Right ventricle myocardium superior (tissue), 1 donor: Measurements from ENCODE around the gene SIRT2. TPM values are rescaled to one million over a fixed set of nuclear protein-coding genes. Genes with fewer than 3 reads are reported as not detected.
"Not testable (repeated sequence)": the region's sequence is repeated elsewhere in the genome, so short reads cannot be mapped to it uniquely, and the experiment has no call there.

Experiments used
- ATAC-seq: fragments of 200-7000 bp; cut with Tn5 transposase; one replicate; pipeline ENCODE4 v1.9.1; 2020; ENCODE audit warnings: mild to moderate bottlenecking; ENCODE audit not compliant: poor library complexity
- DNase-seq: peaks from one replicate; pipeline ENCODE4 v3.0.0-alpha.2; 2020
- intact Hi-C: fragments of 100-400 bp; cut with DNase I; formaldehyde crosslinking; loops from one replicate; pipeline ENCODE4 v1.11.2; 2022
- total RNA-seq: library from RNA; stranded (reverse); fragmentation: NEBNext Ultra II Directional; extraction: Animal tissue kit (Norgen Biotek cat#: 25700); gene quantifications from one replicate; pipeline ENCODE4 v1.2.1, GENCODE V29; 2021
- donor health status: DM: no; HTN: yes; CAD: no; lungs with severe emphysema.

SIRT2 gene
- total RNA-seq, 1 donor from 2014 or later: 96.2 TPM

DNA sequence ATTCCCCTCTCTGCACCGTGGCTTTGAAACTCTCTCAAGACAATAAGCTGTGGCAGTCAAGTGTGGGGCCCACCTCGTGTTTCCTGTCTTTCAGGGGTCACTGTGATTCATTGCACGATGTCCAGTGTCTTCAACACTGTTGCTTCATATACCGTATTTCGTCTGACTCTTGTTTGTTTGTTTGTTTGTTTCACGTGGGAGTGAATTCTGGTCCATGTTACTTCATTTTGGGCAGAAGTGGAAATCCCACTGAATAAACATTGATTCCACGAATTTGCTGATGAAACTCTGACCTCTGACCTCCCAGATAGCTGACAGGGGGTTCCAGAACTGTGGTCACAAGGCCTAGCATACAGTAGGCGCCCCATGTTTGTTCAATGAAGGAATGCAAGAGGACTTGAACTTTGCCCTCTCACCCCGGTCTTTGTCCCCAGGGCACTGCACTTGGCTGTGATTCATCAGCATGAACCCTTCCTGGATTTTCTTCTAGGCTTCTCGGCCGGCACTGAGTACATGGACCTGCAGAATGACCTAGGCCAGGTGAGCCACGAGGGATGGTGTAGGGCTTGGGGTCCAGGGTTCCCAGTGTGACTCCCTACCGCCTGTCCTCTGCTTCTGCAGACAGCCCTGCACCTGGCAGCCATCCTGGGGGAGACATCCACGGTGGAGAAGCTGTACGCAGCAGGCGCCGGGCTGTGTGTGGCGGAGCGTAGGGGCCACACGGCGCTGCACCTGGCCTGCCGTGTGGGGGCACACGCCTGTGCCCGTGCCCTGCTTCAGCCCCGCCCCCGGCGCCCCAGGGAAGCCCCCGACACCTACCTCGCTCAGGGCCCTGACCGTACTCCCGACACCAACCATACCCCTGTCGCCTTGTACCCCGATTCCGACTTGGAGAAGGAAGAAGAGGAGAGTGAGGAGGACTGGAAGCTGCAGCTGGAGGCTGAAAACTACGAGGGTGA lies 5.4 kb upstream of the SIRT2 start:
- intact Hi-C loops: no loop called here
- ATAC-seq: no peak

DNA sequence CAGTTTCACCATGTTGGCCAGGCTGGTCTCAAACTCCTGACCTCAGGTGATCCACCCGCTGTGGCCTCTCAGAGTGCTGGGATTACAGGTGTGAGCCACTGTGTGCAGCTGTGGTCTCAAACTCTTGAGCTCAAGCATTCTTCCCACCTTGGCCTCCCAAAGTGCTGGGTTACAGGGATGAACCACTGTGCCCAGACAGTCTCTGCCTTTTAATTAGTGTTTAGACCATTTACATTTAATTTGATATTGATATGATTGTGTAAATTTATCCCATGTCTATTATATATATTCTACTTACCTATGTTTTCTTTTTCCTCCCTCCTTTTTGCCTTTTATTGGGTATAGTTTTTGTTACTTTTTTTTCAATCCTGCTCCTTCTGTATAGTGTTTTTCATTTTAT lies 2.3 kb upstream of the SIRT2 start:
- ATAC-seq: no peak
- intact Hi-C loops: no loop called here
- no peak for DNase-seq

More for the DNA sequence above, 5.4 kb upstream of the SIRT2 start:
- no peak for DNase-seq

DNA sequence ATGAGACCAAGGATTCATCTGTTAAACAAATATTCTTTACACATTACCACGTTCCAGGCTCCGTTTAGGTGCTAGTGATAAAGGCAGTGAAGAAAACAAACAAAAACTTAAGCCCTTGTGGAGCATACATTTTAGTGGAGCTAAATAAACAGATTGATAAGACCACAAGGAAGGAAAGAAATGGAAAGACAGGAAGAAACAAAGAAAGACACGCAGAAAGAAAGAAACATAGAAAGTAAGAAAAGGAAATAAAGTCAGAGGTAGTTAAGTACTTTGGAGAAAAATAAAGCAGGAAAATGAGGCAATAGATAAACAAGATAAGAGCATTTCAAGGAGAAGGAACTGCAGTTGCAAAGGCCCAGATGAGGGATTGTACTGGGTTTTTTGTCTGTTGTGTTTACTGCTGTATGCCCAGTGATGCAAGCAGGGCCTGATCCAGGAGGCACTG lies 1.3 kb upstream of the SIRT2 start:
- intact Hi-C loops: no loop called here
- DNase-seq (no peak), ATAC-seq (no peak)

DNA sequence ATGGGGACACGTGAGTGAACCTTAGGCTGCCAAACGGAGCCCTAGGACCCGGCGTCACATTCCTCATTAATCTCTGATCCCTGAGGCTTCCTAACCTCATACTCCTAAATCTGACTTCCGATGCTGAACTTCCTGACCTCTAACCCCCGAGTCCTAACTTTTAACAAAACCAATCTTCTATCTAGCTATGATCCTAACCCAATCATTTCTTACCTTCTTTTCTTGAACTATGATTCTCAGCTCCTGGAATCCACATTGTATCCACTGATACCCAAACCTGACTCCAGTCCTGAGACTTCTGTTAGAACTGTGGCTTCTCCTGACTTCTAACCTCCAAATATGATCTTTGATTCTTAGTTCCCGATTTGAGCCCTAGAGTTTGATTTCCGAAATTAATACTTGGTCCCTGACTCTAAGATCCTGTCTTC lies 798 bp upstream of the SIRT2 start:
- intact Hi-C loops: no loop called here
- DNase-seq (no peak), ATAC-seq (no peak)

DNA sequence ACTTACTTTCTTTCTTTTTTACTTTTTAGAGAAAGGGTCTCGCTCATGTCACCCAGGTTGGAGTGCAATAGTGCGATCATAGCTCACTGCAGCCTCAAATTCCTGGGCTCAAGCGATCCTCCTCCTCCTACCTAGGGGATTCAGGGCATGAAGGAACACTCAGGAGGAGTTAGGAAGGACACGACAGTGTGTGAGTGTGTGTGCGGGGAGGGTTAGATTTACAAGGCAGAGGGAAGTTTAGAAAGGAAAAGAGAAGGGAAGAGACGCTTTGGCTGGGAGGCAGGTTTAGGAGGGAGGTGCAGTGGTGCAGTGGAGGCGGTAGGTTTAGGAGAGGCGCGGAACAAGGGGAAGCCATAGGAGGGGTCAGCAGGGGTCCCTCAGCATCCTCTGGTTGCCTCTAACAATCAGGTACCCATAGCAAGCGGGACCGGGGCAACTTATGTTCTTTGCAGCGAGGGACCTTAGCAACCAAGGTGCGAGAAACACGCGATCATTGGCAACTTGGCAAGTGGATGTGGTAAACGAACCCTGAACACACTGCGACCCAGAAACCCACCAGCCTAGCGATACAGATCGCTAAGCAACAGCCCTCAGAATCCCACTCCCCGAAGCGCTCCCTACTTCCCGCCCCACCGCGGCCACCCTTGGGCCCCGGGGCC lies 501 bp downstream of the SIRT2 start:
- peak; percentile 50 for DNase-seq
- no peak for ATAC-seq
- intact Hi-C loops: no loop called here

DNA sequence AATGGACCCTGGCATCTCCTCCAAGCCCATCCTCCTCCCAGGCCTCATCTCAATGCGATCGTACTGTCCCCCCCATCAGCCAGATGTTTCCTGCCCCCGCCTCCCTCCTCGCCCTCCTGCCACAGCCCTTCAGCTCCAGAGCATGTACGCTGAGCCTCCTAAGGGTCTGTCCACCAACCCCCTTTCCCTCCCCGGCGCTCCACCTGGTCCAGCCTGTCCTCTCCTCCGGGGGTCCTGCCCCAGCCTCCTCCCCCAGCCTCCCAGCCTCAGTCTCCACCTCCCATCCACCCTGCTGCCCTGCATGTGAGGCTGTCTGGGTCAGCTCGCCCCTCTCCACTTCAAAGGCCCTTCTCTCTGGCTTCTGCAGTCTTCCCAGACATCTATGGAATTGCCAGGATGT lies 4.5 kb downstream of the SIRT2 start:
- intact Hi-C loops: no loop called here

DNA sequence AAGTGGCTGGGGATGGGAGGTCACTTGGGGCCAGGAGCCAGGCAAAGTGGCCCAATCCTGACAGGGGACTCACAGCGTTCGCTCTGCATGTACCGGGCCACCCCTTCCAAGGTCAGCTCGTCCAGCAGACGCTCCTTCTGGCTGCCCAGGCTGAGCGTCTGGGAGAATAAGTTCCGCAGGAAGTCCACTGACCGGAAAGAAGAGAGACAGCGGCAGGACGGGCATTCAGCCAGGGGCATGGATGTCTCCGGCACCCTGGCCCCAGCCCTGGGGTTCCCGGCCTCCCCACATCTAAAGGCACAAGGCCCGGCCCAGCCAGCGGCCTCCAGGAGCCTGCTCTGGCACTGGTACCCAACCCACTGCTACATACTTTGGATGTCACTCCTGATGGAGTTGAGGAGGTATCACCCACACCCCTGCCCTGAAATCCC lies 6.1 kb downstream of the SIRT2 start:
- no peak for ATAC-seq
- intact Hi-C loops: no loop called here
- DNase-seq: no peak

More for the DNA sequence above, 4.5 kb downstream of the SIRT2 start:
- DNase-seq (no peak), ATAC-seq (no peak)

DNA sequence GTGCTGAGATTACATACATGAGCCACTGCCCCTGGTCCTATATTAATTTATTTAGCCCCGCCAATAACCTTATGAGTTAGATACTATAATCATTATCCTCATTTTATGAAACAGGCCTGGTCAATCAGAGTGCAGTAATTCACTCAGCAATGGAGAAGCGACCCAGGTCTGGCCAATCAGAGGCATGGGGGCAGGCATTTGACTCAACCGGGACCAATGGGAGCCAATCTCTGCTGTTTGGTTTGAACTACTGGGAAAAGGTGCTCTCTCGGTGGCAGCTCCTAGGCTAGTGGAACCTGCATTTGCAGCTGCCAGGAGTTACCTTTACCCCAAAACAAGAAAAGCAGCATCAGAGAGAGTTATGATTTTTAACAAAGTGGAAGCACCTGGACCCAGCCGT lies 6.6 kb downstream of the SIRT2 start:
- ATAC-seq (no peak), DNase-seq (no peak)
- intact Hi-C loops: no loop called here

DNA sequence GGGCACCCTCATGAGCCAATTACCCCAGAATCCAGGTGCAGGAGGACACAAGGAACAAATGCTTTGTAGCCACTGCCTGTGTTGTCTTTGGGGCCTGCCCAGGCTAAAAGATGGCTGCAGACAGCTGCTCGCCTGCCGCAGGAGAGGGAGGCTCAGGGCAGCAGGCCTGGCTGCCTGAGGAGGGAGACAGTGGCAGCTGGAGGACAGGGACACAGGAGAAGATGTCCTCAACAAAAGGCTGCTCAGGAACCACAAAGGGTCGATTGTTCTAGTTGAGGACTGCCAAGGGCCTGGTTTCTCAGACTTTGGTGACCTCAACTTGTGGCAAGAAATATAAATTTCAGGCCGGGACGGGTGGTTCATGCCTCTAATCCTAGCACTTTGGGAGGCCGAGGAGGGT lies 7.6 kb downstream of the SIRT2 start:
- intact Hi-C loops: no loop called here
- DNase-seq (no peak), ATAC-seq (no peak)

DNA sequence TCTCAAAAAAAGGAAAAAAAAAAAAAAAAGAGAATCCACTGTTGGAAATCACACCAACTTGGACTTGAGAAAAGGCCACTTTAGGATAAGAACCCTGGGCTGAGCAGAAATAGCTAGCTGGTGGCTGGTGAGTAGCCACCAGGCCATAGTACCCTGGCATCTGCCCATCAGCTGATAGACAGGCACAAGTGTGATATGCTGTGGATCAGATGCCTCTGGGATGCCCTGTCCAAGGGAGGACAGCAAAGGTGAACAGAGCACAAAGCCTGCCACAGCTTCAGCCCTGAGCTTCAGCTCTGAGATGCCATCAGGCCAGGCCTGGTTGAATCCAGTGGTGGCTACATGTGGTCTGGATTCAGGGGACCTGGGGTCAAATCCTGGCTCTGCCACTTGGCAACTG lies 8.7 kb downstream of the SIRT2 start:
- ATAC-seq (peak; percentile 80), DNase-seq (no peak)
- intact Hi-C loops: no loop called here

DNA sequence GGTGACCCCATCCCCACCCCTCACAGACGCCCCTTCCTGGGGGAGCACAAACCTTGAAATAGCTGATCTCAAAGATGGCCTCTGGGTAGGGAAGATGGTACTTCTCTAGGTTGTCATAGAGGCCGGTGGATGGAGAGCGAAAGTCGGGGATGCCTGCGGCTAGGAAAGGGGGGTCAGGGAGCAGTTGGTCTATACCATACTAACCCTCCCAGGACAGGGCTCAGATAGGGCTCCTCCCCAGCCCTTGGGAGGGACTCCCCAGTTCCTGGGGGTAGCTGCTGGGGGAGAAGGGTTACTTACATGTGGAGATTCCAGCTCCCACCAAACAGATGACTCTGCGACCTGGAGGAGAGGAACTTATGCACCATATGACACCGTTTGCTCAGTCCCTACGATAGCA lies 9.6 kb downstream of the SIRT2 start:
- DNase-seq (no peak), ATAC-seq (no peak)
- intact Hi-C loops: no loop called here

DNA sequence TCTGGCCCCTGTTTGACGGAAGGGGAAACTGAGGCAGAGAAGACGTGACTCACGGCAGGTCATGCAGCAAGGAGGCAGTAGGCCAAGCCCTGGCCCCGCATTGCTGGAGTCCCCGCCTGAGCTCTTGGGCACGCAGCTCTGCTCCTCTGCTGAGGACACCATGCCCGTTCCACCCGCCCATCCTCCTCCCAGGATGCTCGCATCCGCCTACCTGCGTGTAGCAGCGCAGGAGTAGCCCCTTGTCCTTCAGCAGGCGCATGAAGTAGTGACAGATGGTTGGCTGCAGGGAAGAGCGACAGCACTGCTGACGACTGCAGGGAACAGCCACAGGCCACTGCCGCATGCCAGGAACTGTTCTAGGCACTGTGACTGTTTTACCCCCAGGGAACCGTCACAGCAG lies 10.5 kb downstream of the SIRT2 start:
- intact Hi-C loops: no loop called here
- DNase-seq (no peak), ATAC-seq (no peak)

DNA sequence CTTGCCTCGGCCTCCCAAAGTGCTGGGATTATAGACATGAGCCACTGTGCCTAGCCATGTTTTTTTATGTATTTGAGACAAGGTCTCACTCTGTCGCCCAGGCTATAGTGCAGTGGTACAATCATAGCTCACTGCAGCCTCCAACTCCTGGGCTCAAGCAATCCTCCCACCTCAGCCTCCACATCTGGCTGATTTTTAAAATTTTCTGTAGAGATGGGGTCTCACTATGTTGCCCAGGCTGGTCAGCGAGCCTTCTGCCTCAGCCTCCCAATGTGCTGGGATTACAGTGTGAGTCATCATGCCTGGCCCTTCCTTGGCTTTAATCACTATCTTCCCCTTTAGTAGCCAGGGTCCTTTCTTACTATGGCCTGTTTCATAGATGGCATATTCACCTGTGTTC lies 14.7 kb downstream of the SIRT2 start:
- DNase-seq, intact Hi-C loops, ATAC-seq: not testable (repeated sequence)

DNA sequence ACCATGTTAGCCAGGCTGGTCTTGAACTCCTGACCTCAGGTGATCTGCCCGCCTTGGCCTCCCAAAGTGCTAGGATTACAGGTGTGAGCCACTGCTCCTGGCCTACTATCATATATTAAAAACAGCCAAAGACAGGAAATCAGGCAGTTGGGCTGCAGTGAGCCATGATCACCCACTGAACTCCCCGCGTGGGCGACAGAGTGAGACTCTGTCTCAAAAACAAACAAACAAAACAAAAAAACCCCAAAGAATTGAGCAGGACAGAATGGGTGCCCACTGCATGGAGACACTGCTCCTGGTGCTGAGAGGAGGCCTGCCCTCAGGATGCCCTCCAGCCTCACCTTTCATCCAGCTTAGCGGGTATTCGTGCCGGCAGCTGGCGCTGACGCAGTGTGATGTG lies 16.1 kb downstream of the SIRT2 start:
- intact Hi-C loops: no loop called here
- DNase-seq (no peak), ATAC-seq (no peak)

DNA sequence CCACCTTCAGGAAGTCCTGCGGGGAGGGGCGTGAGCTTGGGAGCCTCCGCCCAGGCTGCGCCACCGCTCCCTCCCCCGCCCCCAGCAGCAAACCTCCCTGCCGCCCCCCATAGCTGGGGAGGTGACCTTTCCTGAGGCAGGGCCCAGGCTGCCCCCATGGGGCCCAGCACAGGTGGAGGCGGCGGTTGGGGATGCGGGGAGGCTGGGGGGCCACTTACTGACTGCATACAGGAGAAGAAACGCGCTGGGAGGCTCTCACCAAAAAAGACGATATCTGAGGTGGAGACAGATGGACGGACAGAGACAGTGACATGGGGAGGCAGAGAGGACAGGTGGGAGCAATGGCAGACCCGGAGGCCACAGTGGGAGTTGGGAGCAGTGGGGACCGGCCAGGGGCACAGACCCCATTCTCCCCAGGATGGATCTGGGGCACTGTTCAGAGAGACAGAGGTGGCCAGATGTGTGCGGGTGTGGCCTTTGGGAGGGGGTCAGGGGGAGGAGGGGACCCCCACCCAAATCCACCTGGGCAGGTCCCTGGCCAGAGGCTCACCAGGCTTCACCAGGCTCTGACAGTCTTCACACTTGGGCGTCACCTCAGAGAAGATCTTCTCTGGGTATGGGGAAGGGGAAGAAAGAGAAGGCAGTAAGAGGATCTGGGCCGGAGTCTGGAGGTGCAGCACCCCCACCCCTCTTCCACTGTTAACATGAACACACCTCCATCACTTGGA lies 18.4 kb downstream of the SIRT2 start:
- ATAC-seq: no peak
- DNase-seq: no peak
- intact Hi-C loops: no loop called here

DNA sequence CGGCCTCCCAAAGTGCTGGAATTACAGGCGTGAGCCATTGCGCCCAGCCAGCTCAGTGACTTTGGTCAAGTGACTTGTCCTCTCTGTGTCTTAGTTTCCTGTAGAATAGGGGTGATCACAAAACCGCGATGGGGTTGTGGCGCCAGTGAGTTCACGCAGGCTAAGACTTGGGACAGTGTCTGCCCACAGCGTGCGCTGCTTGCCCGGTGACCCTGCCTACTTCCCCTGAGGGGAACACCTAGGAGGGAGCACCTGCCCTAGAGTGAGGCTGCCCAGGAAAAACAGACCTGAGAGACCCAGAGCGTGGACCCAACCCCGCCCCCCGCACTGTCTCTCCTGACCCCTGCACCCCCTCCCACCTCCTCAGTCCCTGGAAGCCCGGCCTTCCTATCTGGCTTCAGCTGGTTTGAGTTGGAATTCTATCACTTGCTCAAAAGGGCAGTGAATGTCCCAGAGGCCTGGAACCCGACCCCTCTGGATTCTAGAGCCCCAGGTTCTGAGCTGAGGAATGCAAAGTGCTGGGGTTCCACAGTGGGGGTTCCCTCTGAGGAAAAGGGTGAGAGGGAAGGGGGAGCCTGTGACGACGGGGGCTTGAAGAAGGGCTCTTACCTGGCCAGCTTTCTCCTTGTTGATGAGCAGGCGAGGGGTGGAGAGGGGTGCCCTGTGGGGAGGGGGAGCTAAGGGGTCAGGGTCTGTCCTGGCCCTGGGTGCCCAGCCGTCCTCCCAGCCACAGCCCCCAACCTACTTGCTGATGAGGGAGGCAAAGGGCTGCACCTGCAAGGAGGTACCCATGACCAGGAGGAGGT lies 19.1 kb downstream of the SIRT2 start:
- intact Hi-C loops: no loop called here
- no peak for DNase-seq
- ATAC-seq: no peak

DNA sequence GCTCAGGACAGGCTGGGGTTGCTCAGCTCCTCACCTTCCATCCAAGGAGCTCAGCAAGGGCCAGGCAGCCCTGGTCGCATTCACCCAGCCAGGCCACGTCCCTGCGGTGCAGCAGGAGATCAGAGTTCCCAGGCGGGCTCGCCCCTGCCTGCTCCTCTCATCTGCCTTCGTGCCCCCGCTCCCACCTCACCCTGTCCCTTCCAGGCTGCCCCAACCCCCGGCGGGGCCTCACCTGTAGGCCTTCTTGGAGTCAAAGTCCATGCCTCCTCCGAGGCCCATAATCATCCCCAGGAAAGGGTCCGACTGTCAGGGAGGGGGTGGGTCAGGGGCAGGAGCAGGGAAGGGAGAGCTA lies 20.0 kb downstream of the SIRT2 start:
- DNase-seq: no peak
- ATAC-seq: no peak
- intact Hi-C loops: no loop called here

DNA sequence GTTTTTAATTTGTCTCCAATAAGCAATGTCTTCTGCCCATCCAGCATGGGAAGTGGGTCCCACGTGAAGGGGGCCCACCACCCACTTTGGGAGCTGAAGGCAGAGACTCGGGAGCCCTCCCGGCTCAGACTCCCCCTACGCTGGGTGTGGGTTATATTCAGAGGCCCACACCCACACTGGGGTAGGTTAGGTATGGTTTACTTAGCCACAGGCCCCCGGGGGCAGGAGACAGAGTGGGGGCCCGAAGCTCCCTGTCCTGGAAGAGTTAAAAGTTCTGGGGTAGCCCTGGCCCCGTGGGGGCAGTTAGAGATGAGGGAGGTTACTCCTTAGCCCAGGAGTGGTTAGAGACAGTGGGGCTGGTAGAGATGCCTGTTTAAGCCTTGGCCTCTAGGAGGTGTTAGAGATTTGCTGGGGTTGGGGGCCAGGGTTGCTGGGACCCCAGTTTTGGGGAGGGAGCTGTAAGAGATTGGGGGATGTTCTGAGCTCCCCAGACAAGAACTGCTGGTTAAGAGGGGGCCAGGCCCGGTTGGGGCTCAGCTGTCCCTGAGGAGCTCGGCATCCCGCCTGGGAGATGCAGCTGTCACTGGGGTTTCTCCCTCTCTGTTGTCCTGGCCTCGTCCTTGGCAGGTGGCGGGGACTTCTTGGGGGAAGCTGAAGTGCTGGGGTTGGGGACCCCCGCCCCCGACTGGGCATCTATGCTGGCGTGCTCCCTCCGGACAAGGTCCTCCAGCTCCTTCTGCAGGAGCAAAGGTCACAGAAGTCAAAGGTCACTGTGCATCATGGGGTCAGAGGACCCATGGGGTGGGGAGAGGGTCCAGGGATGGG lies 20.6 kb downstream of the SIRT2 start:
- DNase-seq: no peak
- ATAC-seq: no peak
- intact Hi-C loops: no loop called here
